Inferior parietal cortex (tissue), 1 donor: Measurements from ENCODE around the gene F2.

Experiments used
- DNase-seq: peaks from one replicate; pipeline ENCODE4 v3.0.0-alpha.2; 2016; ENCODE audit errors: extremely low spot score

F2 gene

DNA sequence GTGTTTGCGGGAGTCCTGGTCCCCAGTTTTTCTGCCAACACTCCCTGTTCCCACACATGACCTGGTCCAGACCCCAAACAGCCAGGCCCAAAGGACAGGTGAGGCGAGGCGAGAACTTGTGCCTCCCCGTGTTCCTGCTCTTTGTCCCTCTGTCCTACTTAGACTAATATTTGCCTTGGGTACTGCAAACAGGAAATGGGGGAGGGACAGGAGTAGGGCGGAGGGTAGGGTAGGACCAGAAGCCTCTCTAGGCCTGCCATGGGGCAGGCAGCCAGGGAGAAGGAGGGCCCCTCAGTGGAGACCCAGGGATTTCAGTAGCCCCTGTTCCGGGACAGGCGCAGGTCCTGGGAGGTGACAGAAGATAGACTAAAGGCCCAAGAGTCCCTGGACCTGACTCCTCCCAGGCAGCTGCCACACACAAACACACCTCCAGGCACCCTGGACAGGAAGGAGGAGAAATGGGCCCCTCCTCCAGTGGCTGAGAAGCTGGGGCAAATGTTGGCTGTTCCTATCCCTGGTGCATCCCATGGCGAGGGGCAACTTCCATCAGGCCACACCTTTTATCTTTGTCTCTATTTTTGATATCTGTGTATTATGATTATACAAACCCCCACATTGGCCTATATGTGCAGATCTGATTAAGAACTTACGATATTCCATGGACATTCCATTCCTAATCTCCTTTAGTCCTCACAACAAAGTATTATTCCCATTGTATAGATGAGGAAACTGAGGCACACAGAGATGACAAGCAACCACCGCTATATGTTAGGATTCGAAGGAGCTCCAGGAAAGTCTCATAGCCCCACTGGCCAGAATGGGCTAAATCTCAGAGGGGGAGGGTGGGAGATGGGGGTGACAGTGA lies 626 bp upstream of the F2 start:
- no peak for DNase-seq

- no peak for DNase-seq
These were observed 668 bp downstream of the F2 start for GRCh38 chr11:46719543-46720218.

DNA sequence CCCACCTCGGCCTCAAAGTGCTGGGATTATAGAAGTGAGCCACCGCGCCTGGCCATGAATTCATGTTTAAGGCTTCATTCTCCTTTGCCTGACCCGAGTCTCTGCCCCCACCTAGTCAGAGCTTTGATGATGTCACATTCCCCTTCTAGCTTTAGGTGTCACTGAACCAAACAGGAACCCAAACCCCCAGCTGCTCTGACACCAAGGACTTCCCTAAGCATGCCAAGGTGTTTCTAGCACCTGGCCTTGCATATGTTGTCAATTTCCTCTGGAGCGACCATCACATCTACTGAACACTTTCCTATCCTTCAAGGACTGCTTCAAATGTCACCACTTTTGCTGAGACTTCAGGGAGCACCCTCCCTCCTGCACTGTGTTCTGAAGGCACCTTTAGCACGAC lies 2.3 kb downstream of the F2 start:
- DNase-seq: no peak

GRCh38 chr11:46722566-46723358 lies 3.7 kb downstream of the F2 start:
- DNase-seq: no peak

DNA sequence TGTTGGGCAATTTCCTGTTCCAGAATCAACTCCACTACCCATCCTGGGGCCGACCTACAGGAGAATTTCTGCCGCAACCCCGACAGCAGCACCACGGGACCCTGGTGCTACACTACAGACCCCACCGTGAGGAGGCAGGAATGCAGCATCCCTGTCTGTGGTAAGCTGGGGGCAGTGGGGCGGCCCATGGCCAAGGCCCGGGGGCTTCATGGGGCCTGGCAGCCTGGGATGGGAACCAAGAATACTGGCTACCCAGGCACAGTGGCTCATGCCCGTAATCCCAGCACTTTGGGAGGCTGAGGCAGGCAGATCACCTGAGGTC lies 4.3 kb downstream of the F2 start:
- no peak for DNase-seq

GRCh38 chr11:46724088-46724487 lies 5.1 kb downstream of the F2 start:
- DNase-seq: no peak

GRCh38 chr11:46725338-46726205 lies 6.6 kb downstream of the F2 start:
- DNase-seq: no peak

GRCh38 chr11:46726206-46726862 lies 7.3 kb downstream of the F2 start:
- DNase-seq: no peak

- DNase-seq: no peak
These were observed 9.1 kb downstream of the F2 start for GRCh38 chr11:46727952-46728658.

DNA sequence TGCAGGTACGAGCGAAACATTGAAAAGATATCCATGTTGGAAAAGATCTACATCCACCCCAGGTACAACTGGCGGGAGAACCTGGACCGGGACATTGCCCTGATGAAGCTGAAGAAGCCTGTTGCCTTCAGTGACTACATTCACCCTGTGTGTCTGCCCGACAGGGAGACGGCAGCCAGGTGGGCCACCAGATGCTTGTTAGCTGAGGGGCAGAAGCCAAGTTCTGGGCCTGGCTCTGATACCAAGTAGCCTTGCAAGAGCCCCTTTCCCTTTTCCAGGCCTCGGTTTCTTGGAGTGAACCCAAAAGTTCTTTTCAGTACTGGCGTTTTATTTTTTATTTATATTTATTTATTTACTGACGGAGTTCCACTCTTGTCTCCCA lies 9.6 kb downstream of the F2 start:
- DNase-seq: no peak

DNA sequence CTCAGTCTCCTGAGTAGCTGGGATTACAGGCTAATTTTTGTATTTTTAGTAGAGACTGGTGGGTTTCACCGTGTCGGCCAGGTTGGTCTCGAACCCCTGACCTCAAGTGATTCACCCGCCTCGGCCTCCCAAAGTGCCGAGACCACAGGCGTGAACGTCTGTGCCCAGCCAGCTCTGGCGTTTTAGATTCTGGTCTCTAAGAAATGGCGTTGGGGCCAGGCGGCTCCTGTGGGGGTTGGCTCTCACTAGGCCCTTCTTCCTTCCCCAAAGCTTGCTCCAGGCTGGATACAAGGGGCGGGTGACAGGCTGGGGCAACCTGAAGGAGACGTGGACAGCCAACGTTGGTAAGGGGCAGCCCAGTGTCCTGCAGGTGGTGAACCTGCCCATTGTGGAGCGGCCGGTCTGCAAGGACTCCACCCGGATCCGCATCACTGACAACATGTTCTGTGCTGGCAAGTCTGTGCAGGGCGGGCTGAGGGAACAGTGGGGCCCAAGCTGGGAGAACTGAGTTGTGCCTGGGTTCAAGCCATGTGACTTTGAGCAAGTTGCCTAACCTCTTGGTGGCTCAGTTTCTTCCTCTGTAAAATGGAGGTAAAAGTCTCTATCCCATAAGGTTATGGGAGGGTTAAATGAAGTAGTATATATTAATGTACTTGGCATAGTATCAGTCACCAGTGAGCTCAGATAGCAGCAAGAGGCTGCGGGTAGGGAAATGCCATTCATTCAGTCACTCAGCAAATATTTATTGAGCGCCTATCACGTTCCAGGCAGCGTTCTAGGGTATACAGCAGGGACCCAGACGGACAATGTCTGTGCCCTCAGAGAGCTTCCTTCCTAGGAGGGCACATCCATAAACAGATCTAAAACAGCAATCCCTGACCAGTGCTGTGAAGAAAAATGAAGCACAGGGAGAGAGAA lies 10.4 kb downstream of the F2 start:
- DNase-seq: no peak

- no peak for DNase-seq
These were observed 12.5 kb downstream of the F2 start for GRCh38 chr11:46731545-46731944.

- no peak for DNase-seq
These were observed 14.2 kb downstream of the F2 start for GRCh38 chr11:46733234-46733633.

- DNase-seq: no peak
These were observed 17.1 kb downstream of the F2 start for GRCh38 chr11:46736146-46736545.

DNA sequence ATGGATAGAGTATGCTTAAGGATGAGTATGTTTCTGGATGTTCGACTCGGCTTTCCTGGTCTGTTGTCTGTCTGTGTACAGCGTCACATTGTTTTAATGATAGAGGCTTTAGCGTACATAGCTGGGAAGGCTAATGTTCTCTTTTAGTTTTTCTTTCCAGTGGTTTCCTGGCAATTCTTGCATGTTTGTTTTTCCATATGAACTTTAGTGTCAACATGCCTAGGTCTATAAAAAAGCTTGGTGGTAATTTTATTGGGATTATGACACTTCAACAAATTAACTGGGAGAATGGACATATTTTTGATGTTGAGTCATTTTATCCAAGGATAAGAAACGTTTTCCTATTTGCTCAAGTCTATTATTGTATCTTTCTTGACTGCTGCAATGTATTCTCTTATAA lies 17.6 kb downstream of the F2 start:
- no peak for DNase-seq

DNA sequence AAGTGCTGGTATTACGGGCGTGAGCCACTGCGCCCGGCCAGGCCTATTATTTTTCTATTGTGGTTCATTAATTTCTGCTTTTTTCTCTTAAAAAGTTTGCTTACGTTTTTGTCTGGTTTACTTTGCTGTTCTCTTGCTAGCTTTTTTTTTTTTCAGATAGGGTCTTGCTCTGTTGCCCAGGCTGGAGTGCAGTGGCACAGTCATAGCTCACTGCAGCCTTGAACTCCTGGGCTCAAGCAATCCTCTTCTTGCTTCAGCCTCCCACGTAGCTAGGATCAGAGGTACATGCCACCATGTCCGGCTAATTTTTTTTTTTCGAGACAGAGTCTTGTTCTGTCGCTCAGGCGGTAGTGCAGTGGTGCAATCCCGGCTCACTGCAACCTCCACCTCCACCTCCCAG lies 18.7 kb downstream of the F2 start:
- no peak for DNase-seq

DNA sequence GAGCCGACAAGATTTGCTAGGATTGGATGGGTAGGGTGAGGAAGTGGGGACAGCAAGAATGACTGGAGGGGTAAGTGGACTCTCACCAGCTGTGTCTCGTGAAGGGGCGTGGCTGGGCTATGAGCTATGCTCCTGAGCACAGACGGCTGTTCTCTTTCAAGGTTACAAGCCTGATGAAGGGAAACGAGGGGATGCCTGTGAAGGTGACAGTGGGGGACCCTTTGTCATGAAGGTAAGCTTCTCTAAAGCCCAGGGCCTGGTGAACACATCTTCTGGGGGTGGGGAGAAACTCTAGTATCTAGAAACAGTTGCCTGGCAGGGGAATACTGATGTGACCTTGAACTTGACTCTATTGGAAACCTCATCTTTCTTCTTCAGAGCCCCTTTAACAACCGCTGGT lies 19.9 kb downstream of the F2 start:
- DNase-seq: no peak

DNA sequence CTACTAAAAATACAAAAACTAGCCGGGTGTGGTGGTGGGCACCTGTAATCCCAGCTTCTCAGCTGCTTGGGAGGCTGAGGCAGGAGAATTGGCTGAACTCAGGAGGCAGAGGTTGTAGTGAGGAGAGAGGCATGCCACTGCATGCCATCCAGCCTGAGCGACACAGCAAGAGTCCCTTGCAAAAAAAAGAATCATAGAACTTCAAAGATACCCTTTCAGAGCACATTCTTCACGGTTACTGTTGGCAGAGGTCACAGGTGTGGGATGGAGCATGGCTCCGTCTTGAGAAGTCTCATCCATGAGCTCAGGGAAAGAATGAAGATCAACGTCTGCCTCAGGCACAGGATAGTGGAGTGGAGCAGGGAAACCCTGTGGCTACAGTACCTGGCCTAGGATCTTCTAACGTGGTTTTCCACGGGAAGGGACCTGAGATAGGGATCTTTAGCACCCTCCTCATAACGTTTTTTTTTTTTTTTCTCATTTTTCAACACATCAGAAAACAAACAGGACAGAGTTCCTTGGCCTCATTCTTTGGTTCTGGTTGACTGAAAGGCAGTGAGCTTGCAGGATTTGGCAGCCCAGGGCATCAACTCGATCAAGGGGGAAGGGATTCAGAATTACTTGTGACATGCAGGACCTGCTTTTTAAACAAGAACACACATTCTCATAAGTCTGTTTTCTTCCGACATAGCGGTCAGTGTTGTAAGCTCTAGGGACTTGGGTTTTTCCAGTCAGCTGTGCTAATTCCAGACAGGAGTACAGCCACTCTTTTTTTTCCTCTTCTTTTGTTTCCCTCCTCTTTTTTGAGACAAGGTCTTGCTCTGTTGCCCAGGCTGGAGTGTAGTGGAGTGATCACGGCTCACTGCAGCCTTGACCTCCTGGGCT lies 22.8 kb downstream of the F2 start:
- DNase-seq: no peak

DNA sequence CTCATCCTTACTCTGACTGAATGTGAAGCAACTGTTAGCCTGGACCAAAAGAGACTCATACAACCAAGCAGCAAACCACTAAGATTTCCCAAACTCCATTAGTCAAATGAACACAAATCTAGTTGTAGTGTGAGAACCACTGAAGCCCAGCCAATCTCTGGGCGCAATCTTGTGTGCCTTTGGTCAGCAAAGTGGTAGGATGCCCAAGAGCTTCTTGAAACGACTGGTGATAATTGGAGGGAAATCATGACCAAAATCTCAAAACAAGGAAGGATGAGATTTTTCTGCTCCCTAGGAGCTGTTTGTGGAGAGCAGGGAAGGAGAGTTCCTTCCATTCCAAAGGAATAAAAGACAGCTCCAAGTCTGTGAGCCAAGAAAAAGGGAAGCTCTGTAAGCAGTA lies 24.0 kb downstream of the F2 start:
- no peak for DNase-seq
